Cardiac muscle cell (in vitro differentiated cells and primary cell): ENCODE data around the gene CDSN. TPM values are rescaled to one million over a fixed set of nuclear protein-coding genes. Genes with fewer than 3 reads are reported as not detected.
"Not testable (repeated sequence)": the region's sequence is repeated elsewhere in the genome, so short reads cannot be mapped to it uniquely, and the experiment has no call there.

Experiments used
- DNase-seq, 2 donors: peaks; one replicate each; pipeline versions ENCODE4 v3.0.0 to v3.0.0-alpha.2; 2010 to 2017; ENCODE audit warnings: low read depth in 1 of 2, low spot score in 1 of 2
- H3K27ac ChIP-seq: fragments of 200-600 bp; sonication (generic); 2 replicates; pipeline ENCODE4 v1.5.1; 2016
- H3K27me3 ChIP-seq: fragments of 200-600 bp; sonication (generic); 2 replicates; pipeline ENCODE4 v1.6.0; 2016; ENCODE audit warnings: control low read depth
- H3K36me3 ChIP-seq: fragments of 200-600 bp; sonication (generic); 2 replicates; pipeline ENCODE4 v1.5.1; 2016; ENCODE audit warnings: control low read depth
- H3K4me1 ChIP-seq: fragments of 200-600 bp; sonication (generic); 2 replicates; pipeline ENCODE4 v1.8.1; 2017; ENCODE audit warnings: low read depth, mild to moderate bottlenecking, mixed run types
- H3K4me3 ChIP-seq: fragments of 200-600 bp; sonication (generic); 2 replicates; pipeline ENCODE4 v1.5.1; 2016; ENCODE audit warnings: mild to moderate bottlenecking
- H3K9me3 ChIP-seq: fragments of 200-600 bp; sonication (generic); 2 replicates; pipeline ENCODE4 v1.5.1; 2017; ENCODE audit warnings: low read depth, mild to moderate bottlenecking, control low read depth
- polyA plus RNA-seq: library from polyadenylated mRNA; unstranded; fragments of >200 nt; fragmentation: Nextera tagmentation; extraction: Ambion mirVana; gene quantifications from 2 replicates; pipeline ENCODE4 v1.2.1, GENCODE V29; 2016
- total RNA-seq: library from RNA; depleted of rRNA; stranded (reverse); fragments of >200 nt; gene quantifications from 2 replicates; pipeline ENCODE4 v1.2.3, GENCODE V29; 2016
- TF ChIP-seq, protein P1 (sequence below): IDR thresholded peaks from 2 replicates; pipeline ENCODE4 v1.5.1; 2012; ENCODE audit warnings: low read depth, mild to moderate bottlenecking, low read length

The CDSN gene
- total and polyA plus RNA-seq, 2 experiments from 2014 or later: not detected

DNA sequence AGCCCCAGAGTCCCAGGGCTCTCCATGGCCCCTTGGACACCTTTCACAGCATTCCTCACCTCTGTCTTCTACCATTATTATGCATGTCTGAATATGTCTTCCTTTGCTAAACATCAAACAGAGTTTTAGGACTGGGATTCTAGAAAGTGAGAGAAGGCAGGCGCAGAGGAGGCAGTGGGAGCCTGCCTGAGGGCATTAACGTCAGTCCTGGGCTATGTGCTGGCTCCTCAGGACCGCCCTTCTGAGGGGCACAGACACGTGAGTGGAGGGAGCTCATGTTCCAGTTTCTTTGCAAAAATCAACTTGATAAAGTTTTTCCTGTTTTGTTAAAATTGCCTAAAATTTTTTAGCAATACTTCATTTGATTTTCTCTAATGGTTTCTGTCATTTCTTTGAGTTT, 45.8 kb downstream of the CDSN start:
- Histone ChIP-seq H3K36me3 (no peaks in the 10 kb centered on the region), H3K27me3 (no peaks in the 10 kb centered on the region), H3K27ac (no peak overlapping the region), H3K4me1 (no peaks in the 10 kb centered on the region), H3K9me3 (no peaks in the 10 kb centered on the region), H3K4me3 (no peak overlapping the region)
- DNase-seq: no peak
- TF ChIP-seq, protein P1, sequence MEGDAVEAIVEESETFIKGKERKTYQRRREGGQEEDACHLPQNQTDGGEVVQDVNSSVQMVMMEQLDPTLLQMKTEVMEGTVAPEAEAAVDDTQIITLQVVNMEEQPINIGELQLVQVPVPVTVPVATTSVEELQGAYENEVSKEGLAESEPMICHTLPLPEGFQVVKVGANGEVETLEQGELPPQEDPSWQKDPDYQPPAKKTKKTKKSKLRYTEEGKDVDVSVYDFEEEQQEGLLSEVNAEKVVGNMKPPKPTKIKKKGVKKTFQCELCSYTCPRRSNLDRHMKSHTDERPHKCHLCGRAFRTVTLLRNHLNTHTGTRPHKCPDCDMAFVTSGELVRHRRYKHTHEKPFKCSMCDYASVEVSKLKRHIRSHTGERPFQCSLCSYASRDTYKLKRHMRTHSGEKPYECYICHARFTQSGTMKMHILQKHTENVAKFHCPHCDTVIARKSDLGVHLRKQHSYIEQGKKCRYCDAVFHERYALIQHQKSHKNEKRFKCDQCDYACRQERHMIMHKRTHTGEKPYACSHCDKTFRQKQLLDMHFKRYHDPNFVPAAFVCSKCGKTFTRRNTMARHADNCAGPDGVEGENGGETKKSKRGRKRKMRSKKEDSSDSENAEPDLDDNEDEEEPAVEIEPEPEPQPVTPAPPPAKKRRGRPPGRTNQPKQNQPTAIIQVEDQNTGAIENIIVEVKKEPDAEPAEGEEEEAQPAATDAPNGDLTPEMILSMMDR: no peak

DNA sequence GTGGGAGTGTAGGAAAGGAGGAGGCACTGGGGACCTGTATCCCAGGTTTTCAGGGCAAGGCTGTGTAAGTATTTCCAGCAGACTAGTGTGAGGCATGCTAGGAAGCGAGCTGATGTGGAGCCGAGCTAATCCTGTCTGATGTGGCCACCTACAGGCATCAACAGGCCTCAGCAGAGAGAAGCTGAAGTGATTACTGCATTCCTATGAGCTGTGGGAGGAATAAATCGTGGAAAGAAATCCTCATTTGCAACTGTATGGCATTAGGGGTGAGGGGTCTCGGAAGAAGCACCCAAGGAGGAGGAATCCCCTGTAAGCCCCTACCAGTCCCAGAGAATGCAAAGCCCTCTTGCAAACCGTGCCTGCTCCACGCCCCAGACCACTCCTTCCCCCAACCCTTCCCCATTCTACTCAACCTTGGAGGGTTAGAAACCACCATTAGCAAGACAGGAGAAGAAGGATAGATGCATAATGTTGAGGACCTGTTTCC, 49.5 kb downstream of the CDSN start:
- Histone ChIP-seq H3K4me1 (peaks cover 5% of the 10 kb centered on the region), H3K27ac (no peak overlapping the region), H3K27me3 (no peaks in the 10 kb centered on the region), H3K9me3 (no peaks in the 10 kb centered on the region), H3K36me3 (no peaks in the 10 kb centered on the region), H3K4me3 (no peak overlapping the region)
- peak; percentile 85 to 88 for DNase-seq
- TF ChIP-seq, protein P1: peak; percentile 78

DNA sequence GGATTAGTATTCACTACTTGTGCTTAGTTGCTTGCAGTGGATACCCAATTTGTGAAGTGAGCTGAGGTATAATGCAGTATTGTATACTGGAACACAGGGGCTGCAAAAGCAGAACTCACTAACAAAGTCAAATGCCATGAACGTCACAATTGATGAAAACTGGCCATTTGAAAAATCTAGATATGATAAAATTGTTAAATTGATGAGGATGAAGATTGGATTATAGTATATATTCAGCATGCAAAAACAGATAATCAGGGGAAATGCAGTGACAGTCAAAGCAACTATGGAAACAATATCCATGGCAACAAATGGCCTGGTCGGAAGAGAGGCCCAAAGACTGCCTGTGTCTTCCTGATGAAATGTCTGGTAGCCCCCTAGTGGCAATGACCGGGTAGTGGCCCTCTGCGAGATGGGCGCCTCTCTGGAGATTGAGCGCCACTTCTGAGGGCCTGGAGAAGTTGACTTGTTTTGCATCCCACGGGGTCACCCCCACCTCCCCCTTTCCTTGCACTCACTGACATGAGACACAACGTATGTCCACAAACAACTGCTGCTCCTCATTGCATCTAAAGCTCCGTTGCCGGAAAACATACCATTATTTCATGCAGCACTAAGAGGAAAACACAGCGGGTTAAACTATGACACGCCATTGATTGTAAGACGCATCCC, 51.4 kb downstream of the CDSN start:
- no peak overlapping the region for H3K27ac ChIP-seq
- no peak overlapping the region for H3K4me3 ChIP-seq
- TF ChIP-seq, protein P1: peak; percentile 96
- no peaks in the 10 kb centered on the region for H3K36me3 ChIP-seq
- peaks cover 5% of the 10 kb centered on the region for H3K4me1 ChIP-seq
- peak; percentile 84 to 85 for DNase-seq
- no peaks in the 10 kb centered on the region for H3K27me3 ChIP-seq
- no peaks in the 10 kb centered on the region for H3K9me3 ChIP-seq

DNA sequence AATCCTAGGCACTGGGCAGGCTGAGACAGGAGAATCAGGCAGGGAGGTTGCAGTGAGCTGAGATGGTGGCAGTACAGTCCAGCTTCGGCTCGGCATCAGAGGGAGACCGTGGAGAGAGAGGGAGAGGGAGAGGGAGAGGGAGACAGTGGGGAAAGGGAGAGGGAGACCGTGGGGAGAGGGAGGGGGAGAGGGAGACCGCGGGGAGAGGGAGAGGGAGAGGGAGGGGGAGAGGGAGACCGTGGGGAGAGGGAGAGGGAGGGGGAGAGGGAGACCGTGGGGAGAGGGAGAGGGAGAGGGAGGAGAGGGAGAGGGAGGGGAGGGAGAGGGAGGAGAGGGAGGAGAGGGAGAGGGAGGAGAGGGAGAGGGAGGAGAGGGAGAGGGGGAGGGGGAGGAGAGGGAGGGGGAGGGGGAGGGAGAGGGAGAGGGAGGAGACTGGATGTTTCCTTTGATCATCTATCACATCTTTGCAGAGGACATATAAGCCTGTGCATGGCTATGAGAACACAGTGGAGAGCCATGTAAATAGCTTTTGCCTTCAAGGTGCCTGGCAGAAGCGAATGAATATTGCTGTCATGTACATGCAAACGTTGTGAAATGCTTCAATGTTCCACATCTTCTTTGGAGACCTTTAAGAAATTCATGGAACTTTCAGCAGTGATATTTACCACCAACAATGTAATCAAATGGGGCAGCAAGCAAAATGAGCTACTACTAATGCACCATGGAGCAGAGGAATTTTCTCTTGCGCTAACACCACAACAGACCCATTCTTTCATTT, 52.2 kb downstream of the CDSN start:
- H3K4me3 ChIP-seq, H3K27ac ChIP-seq, DNase-seq, H3K27me3 ChIP-seq, H3K4me1 ChIP-seq, H3K9me3 ChIP-seq, H3K36me3 ChIP-seq: not testable (repeated sequence)

DNA sequence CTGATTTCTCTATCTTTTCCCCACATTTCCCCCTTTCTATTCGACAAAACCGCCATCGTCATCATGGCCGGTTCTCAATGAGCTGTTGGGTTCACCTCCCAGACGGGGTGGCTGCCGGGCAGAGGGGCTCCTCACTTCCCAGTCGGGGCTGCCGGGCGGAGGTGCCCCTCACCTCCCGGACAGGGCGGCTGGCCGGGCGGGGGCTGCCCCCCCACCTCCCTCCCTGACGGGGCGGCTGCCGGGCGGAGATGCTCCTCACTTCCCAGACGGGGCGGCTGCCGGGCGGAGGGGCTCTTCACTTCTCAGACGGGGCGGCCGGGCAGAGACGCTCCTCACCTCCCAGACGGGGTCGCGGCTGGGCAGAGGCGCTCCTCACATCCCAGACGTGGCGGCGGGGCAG, 53.2 kb downstream of the CDSN start:
- DNase-seq, H3K27me3 ChIP-seq, H3K36me3 ChIP-seq, H3K4me3 ChIP-seq, H3K4me1 ChIP-seq, H3K27ac ChIP-seq, H3K9me3 ChIP-seq: not testable (repeated sequence)

DNA sequence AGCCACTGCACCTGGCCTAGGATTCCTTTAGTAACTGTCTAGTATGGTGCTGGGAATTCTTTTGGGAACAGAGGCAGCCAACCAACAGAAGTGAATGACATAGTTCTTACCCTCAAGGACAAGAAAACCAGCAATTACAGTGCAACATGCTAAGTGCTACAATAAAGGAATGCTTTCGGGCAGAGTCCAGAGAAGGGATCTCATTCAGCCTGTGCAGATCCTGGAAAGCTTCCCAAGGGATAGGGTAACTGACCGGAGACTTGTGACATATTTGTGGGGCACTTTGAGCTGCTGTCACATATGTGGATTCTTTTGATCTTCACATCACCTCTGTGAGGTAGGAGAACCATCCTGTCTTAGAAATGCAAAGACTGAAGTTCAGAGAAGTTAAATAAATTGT, 54.7 kb downstream of the CDSN start:
- no peak overlapping the region for H3K4me3 ChIP-seq

More for the DNA sequence above, 54.7 kb downstream of the CDSN start:
- Histone ChIP-seq H3K4me1 (peaks cover 5% of the 10 kb centered on the region), H3K27ac (no peak overlapping the region), H3K27me3 (peaks cover 4% of the 10 kb centered on the region), H3K9me3 (no peaks in the 10 kb centered on the region), H3K36me3 (no peaks in the 10 kb centered on the region)
- TF ChIP-seq, protein P1: no peak
- no peak for DNase-seq

Other genes with a start within 250 kb of the CDSN start
- gene DDR1, start 235.9 kb downstream of the CDSN start, total RNA-seq: 125 and 136 TPM in 2 replicates
- gene DDR1, start 235.9 kb downstream of the CDSN start, polyA plus RNA-seq: 108 and 118 TPM in 2 replicates
- gene GTF2H4, start 212.2 kb downstream of the CDSN start, total RNA-seq: 24.0 and 25.8 TPM in 2 replicates
- gene GTF2H4, start 212.2 kb downstream of the CDSN start, polyA plus RNA-seq: 18.0 and 20.7 TPM in 2 replicates
- 59.3 and 61.3 TPM in 2 replicates for gene VARS2, start 206.2 kb downstream of the CDSN start, total RNA-seq
- 24.8 and 27.5 TPM in 2 replicates for gene VARS2, start 206.2 kb downstream of the CDSN start, polyA plus RNA-seq
- not detected in 2 replicates for gene SFTA2, start 188.3 kb downstream of the CDSN start, total RNA-seq
- gene SFTA2, start 188.3 kb downstream of the CDSN start, polyA plus RNA-seq: 0.86 and 1.8 TPM in 2 replicates
- gene MUCL3, start 179.5 kb downstream of the CDSN start, total RNA-seq: not detected in 2 replicates
- 0.12 TPM in 1 of 2 replicates, not detected in the other for gene MUCL3, start 179.5 kb downstream of the CDSN start, polyA plus RNA-seq
- gene MUC21, start 136.7 kb downstream of the CDSN start, total RNA-seq: not detected in 2 replicates
- not detected in 2 replicates for gene MUC21, start 136.7 kb downstream of the CDSN start, polyA plus RNA-seq
- gene MUC22, start 110.0 kb downstream of the CDSN start, total RNA-seq: not detected in 2 replicates
- gene MUC22, start 110.0 kb downstream of the CDSN start, polyA plus RNA-seq: not detected in 2 replicates
- gene C6orf15, start 7.9 kb downstream of the CDSN start, total RNA-seq: not detected in 2 replicates
- gene C6orf15, start 7.9 kb downstream of the CDSN start, polyA plus RNA-seq: not detected in 2 replicates
- gene PSORS1C1, start 5.6 kb downstream of the CDSN start, total RNA-seq: not detected in 2 replicates
- not detected in 2 replicates for gene PSORS1C1, start 5.6 kb downstream of the CDSN start, polyA plus RNA-seq
- not detected in 2 replicates for gene PSORS1C2, start 18.6 kb upstream of the CDSN start, total RNA-seq
- gene PSORS1C2, start 18.6 kb upstream of the CDSN start, polyA plus RNA-seq: not detected in 2 replicates
- gene CCHCR1, start 37.4 kb upstream of the CDSN start, total RNA-seq: 25.1 and 55.5 TPM in 2 replicates
- 29.1 and 29.6 TPM in 2 replicates for gene CCHCR1, start 37.4 kb upstream of the CDSN start, polyA plus RNA-seq
- 3.7 and 7.0 TPM in 2 replicates for gene TCF19, start 38.1 kb upstream of the CDSN start, total RNA-seq
- 3.5 and 7.3 TPM in 2 replicates for gene TCF19, start 38.1 kb upstream of the CDSN start, polyA plus RNA-seq
- 1.5 and 1.6 TPM in 2 replicates for gene POU5F1, start 50.2 kb upstream of the CDSN start, total RNA-seq
- 1.3 TPM in 1 of 2 replicates, not detected in the other for gene POU5F1, start 50.2 kb upstream of the CDSN start, polyA plus RNA-seq
- gene HLA-C, start 151.6 kb upstream of the CDSN start, total RNA-seq: 122 and 132 TPM in 2 replicates
- gene HLA-C, start 151.6 kb upstream of the CDSN start, polyA plus RNA-seq: 72.6 and 72.7 TPM in 2 replicates
- 7.7 and 23.7 TPM in 2 replicates for gene HLA-B, start 236.7 kb upstream of the CDSN start, total RNA-seq
- 15.6 and 27.2 TPM in 2 replicates for gene HLA-B, start 236.7 kb upstream of the CDSN start, polyA plus RNA-seq